SU-DHL-6 (cell line): ENCODE data around the gene SPAG7.

Source experiments
- CTCF ChIP-seq: fragments of 200-600 bp; sonication (generic); IDR thresholded peaks from one replicate; pipeline ENCODE4 v1.5.1; 2017; ENCODE audit warnings: antibody characterized with exemption, mild to moderate bottlenecking, low read length, moderate library complexity; ENCODE audit not compliant: insufficient read depth, poor library complexity, severe bottlenecking
- EZH2phosphoT487 ChIP-seq: fragments of 200-600 bp; sonication (generic), shearing (Covaris generic); conservative IDR thresholded peaks from 2 replicates; pipeline ENCODE4 v1.6.1; 2018; ENCODE audit warnings: mild to moderate bottlenecking, antibody characterized with exemption, low read length, moderate library complexity, mixed read lengths

- no peak for TF ChIP-seq CTCF
- no peak for TF ChIP-seq EZH2phosphoT487
Observed at GRCh38 chr17:4934173-4934979, 33.2 kb downstream of the SPAG7 start.
